Neutrophil (primary cell): ENCODE results near the gene B4GALT7.
"Not testable (repeated sequence)": the region's sequence is repeated elsewhere in the genome, so short reads cannot be mapped to it uniquely, and the experiment has no call there.

Experiments used
- H3K27ac ChIP-seq: fragments of 200-600 bp; sonication (generic); 2 replicates; pipeline ENCODE4 v1.5.1; 2016; ENCODE audit warnings: mild to moderate bottlenecking, moderate library complexity
- H3K27me3 ChIP-seq: fragments of 200-600 bp; sonication (generic); 2 replicates; pipeline ENCODE4 v1.6.0; 2016; ENCODE audit warnings: mild to moderate bottlenecking
- H3K36me3 ChIP-seq: fragments of 200-600 bp; sonication (generic); 2 replicates; pipeline ENCODE4 v1.5.1; 2017
- H3K4me1 ChIP-seq, 2 experiments: fragments of 200-600 bp in 1 of 2; sonication (generic) in 1 of 2; 1 replicate in 1 of 2; 2 replicates in 1 of 2; pipeline versions ENCODE4 v1.5.1 to v1.6.1; 2013 to 2016; ENCODE audit warnings: low read depth in 1 of 2, low read length in 1 of 2, mild to moderate bottlenecking in 1 of 2, moderate library complexity in 1 of 2; ENCODE audit not compliant: control insufficient read depth in 1 of 2, insufficient read depth in 1 of 2
- H3K4me3 ChIP-seq, 2 experiments: fragments of 200-600 bp in 1 of 2; sonication (generic) in 1 of 2; 1 replicate in 1 of 2; 2 replicates in 1 of 2; pipeline ENCODE4 v1.5.1; 2013 to 2016; ENCODE audit warnings: low read depth in 1 of 2, low read length in 1 of 2, mild to moderate bottlenecking in 1 of 2, moderate library complexity in 1 of 2
- H3K9me3 ChIP-seq: fragments of 200-600 bp; sonication (generic); 2 replicates; pipeline ENCODE4 v1.5.1; 2016
- TF ChIP-seq, protein P1 (sequence below): fragments of 200-600 bp; sonication (generic); IDR thresholded peaks from 2 replicates; pipeline ENCODE4 v1.5.1; 2016; ENCODE audit warnings: antibody characterized with exemption

Gene B4GALT7

DNA sequence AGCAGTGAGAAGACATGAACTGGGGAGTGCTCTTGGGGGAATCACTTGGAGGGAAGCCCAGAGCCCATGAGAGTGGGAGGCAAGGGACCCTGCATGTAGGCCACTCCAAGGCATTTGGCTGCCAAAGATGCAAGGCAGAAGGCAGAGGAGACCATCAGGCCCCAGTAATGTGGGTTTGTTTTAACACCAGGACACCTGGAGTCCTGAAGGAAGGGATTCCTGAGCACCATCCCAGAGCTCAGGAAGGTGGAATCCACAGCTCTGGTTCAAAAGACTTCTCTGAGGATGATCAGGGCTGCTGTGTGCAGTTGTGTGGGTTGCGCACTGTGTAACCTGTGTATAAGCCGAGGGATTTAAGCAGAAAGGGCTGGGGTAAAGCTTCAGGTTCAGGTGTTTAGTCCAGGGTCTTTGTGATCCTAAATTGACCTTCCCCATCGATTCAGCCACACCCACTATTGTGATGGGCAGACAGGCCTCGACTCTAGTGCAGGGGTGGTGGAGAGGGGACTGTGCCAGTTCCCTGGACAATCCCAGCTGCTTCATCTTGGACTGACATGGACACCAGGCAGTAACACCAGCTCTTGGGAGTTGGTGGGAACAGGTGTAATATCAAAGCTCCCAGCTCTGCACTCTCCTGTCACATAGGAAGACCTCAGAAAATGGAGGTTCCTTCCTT lies 11.0 kb downstream of the B4GALT7 start:
- H3K4me1 ChIP-seq, result no peaks in the 10 kb centered on the region
- H3K27me3 ChIP-seq, result no peaks in the 10 kb centered on the region
- H3K27ac ChIP-seq, result no peak overlapping the region
- TF ChIP-seq, protein P1, sequence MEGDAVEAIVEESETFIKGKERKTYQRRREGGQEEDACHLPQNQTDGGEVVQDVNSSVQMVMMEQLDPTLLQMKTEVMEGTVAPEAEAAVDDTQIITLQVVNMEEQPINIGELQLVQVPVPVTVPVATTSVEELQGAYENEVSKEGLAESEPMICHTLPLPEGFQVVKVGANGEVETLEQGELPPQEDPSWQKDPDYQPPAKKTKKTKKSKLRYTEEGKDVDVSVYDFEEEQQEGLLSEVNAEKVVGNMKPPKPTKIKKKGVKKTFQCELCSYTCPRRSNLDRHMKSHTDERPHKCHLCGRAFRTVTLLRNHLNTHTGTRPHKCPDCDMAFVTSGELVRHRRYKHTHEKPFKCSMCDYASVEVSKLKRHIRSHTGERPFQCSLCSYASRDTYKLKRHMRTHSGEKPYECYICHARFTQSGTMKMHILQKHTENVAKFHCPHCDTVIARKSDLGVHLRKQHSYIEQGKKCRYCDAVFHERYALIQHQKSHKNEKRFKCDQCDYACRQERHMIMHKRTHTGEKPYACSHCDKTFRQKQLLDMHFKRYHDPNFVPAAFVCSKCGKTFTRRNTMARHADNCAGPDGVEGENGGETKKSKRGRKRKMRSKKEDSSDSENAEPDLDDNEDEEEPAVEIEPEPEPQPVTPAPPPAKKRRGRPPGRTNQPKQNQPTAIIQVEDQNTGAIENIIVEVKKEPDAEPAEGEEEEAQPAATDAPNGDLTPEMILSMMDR, result no peak
- no peak overlapping the region for H3K4me3 ChIP-seq
- no peaks in the 10 kb centered on the region for H3K9me3 ChIP-seq
- peaks cover 55% of the 10 kb centered on the region for H3K36me3 ChIP-seq

DNA sequence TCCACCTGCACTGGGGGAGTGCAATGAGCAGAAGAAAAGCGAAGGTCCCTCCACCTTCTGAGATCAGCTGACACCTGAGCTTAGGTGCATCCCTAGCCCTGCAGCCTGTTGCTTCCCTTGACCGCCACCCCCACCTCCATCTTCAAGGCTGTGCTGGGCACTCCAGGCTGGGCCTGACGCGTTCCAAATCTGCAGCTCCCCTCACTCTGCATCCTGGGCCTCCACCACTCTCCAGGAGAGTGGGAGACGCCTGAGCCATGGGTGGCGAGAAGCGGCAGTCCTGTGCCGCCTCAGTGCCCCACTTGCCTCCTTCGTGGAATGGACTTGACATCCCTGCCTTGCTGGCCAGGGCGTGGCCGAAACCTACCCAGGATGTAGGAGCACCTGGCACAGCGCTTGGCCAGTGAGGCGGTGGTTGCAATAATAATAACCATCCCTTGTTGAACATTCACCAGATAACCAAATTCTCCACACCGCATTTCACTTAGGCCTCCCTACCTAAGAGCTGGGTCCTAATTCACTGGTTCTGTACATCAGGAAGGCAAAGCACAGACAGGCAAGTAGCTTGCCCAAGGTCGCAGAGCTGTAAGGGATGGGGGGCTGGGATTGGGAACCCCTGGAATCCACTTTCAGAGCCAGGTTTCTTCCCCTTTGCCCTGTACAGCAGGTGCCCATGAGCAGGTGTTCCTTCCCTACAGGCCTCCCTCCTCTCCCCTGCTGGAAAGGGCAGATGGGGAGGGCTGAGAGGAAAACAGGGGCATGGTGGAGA lies 11.7 kb downstream of the B4GALT7 start:
- Histone ChIP-seq H3K4me3 (no peak overlapping the region), H3K9me3 (no peaks in the 10 kb centered on the region), H3K4me1 (no peaks in the 10 kb centered on the region), H3K27ac (no peak overlapping the region), H3K36me3 (peaks cover 58% of the 10 kb centered on the region), H3K27me3 (no peaks in the 10 kb centered on the region)
- TF ChIP-seq, protein P1, result no peak

DNA sequence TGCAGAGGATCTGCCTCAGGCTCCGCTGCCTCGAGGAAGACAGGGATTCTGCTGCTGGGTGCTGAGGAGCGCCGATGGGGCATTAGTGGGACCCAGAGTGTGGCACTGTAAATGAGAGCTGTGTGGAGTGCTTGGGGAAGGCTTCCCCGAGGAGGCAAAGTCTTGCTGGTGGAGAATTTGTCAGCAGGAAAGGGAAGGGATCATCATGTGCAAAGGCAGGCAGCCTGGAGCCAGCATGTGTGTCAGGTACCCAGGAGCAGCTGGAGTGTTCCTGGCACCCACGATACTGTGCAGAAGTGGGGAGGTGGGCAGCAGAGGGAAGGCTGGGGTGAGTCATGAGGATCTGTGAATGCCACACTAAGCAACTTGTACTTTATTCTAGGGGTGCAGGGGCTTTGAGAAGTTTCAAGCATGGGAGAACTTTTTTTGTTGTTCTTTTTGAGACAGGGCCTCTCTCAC lies 12.3 kb downstream of the B4GALT7 start:
- Histone ChIP-seq H3K27ac (no peak overlapping the region), H3K27me3 (no peaks in the 10 kb centered on the region), H3K36me3 (peaks cover 61% of the 10 kb centered on the region), H3K4me3 (no peak overlapping the region), H3K4me1 (no peaks in the 10 kb centered on the region), H3K9me3 (no peaks in the 10 kb centered on the region)
- TF ChIP-seq, protein P1, result no peak

DNA sequence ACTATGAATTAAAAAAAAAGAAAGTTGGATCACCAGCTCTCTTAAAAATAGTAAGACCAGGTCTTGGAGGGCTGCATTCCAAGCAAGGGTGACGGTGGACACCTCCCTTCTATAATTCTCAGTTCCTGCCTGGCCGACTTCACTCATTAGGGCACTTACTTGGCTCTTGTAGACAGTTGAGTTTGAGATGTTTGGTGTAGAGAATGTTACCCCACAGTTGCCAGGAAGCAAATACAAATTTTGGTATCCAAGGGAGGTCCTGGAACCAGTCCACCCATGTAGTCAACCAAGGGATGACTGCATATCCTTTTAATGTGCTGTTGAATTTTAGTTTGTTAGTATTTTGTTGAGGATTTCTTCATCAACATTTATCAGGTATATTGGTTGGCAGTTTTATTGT lies 20.6 kb downstream of the B4GALT7 start:
- Histone ChIP-seq H3K27me3 (no peaks in the 10 kb centered on the region), H3K9me3 (no peaks in the 10 kb centered on the region), H3K36me3 (peaks cover 60% of the 10 kb centered on the region), H3K4me3 (no peak overlapping the region), H3K27ac (no peak overlapping the region), H3K4me1 (no peaks in the 10 kb centered on the region)
- TF ChIP-seq, protein P1, result no peak

DNA sequence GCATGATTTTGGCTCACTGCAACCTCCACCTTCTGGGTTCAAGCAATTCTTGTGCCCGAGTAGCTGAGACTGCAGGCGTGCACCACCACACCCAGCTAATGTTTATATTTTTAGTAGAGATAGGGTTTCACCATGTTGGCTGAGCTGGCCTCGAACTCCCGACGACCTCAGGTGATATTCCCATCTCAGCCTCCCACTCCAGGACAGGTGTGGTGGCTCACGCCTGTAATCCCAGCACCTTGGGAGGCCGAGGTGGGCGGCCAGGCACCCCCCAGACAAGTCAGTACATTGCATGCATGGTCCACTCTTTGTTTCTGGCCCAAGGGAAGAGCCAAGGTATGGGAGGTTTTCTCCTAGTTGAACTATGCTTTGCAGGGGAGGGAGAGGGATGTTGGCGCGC lies 24.2 kb downstream of the B4GALT7 start:
- not testable (repeated sequence) for H3K27ac ChIP-seq, H3K27me3 ChIP-seq, H3K9me3 ChIP-seq, H3K4me1 ChIP-seq, H3K4me3 ChIP-seq
- H3K36me3 ChIP-seq, result peaks cover 54% of the 10 kb centered on the region

DNA sequence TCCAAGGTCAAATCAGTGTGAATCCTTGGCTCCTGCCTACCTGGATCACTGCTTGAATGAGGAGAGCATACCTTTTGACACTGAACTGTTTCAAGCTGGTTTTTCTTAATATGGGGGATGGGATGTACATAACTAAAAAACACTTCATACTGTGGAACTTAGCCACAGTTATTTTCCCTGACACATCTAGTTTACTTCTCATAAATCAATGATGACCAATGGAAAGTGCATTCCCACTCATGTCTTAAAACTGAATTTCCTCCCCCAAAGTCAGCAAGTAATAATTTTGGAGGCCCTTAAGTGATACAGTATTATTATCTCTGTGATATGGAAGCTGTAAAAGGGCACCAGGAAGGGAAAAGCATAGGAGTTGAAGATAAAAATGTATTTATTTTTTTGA lies 30.3 kb downstream of the B4GALT7 start:
- not testable (repeated sequence) for H3K4me3 ChIP-seq, H3K27ac ChIP-seq, H3K27me3 ChIP-seq, H3K9me3 ChIP-seq, H3K4me1 ChIP-seq
- H3K36me3 ChIP-seq, result peaks cover 23% of the 10 kb centered on the region

DNA sequence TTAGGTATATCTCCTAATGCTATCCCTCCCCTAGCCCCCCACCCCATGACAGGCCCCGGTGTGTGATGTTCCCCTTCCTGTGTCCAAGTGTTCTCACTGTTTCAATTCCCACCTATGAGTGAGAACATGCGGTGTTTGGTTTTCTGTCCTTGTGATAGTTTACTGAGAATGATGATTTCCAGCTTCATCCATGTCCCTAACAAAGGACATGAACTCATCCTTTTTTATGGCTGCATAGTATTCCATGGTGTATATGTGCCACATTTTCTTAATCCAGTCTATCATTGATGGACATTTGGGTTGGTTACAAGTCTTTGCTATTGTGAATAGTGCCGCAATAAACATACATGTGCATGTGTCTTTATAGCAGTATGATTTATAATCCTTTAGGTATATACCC lies 35.0 kb downstream of the B4GALT7 start:
- H3K9me3 ChIP-seq, H3K4me3 ChIP-seq, H3K36me3 ChIP-seq, H3K27me3 ChIP-seq, H3K4me1 ChIP-seq, H3K27ac ChIP-seq: not testable (repeated sequence)

DNA sequence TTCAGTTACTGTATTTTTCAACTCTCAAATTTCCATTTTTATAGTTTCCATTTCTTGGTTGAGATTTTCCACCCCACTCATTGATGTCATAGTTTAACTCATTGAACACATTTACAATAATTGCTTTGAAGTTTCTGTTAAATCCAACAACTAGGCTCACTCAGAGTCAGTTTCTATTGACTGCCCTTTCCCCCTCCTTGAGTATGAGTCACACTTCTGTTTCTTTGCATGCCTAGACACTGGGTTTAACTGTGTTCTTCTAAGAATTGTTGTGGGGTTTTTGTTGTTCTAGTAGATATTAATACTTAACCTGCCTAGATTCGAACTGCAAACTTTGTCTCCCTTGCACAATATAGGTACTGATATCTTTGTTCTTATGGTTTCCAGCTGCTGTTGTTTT lies 45.5 kb downstream of the B4GALT7 start:
- not testable (repeated sequence) for H3K27me3 ChIP-seq, H3K36me3 ChIP-seq, H3K4me1 ChIP-seq, H3K4me3 ChIP-seq, H3K9me3 ChIP-seq, H3K27ac ChIP-seq

DNA sequence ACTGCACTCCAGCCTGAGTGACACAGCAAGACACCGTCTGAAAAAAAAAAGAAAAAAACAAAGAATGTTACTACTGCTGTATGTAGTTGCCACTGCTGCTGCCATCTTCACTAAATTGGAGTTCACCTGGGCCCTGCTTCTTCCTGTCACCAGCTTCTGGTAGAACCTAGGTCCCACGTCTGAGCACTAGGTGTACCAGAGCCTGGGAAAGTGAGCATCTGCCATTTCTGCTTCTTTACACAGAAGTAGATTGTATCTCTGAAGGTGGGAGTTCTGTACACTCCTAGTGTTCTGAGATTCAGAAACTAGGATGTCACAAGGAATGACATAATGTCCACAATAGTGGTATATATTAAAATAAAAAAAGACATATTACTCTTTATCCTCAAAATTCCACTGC lies 51.3 kb downstream of the B4GALT7 start:
- not testable (repeated sequence) for H3K36me3 ChIP-seq

DNA sequence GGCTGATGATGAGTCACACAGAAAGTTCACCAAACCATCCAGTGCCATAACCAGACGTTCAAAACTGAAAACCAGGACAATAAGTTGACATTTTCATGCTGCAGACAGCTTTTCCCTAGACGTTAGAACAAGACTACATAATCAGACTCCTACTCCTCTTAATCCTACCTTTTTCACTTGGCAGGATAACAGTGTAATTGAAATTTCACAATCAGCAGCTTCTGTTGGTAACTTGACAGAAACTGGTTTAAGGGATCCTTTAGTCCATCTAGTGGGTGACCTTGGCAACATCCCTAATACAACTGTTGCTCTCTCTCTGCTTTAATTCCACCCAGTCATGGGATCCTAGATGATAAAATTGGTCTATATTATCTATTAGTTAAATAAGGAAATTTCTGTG lies 57.9 kb downstream of the B4GALT7 start:
- H3K4me1 ChIP-seq, H3K4me3 ChIP-seq, H3K36me3 ChIP-seq, H3K9me3 ChIP-seq, H3K27ac ChIP-seq, H3K27me3 ChIP-seq: not testable (repeated sequence)

More for the DNA sequence above, 51.3 kb downstream of the B4GALT7 start:
- H3K9me3 ChIP-seq, H3K27ac ChIP-seq, H3K27me3 ChIP-seq, H3K4me3 ChIP-seq, H3K4me1 ChIP-seq: not testable (repeated sequence)
